GM19372 (cell line): ENCODE data around the gene TP73.
A peak's percentile ranks its signal among the peaks of the same experiment; 100 is the strongest.

Experiments used
- ATAC-seq: cut with Tn5 transposase; IDR thresholded peaks from one replicate; pipeline ENCODE4 v1.9.1; 2021; ENCODE audit warnings: mild to moderate bottlenecking, low read depth, moderate library complexity; ENCODE audit not compliant: unreplicated experiment

Gene TP73

DNA sequence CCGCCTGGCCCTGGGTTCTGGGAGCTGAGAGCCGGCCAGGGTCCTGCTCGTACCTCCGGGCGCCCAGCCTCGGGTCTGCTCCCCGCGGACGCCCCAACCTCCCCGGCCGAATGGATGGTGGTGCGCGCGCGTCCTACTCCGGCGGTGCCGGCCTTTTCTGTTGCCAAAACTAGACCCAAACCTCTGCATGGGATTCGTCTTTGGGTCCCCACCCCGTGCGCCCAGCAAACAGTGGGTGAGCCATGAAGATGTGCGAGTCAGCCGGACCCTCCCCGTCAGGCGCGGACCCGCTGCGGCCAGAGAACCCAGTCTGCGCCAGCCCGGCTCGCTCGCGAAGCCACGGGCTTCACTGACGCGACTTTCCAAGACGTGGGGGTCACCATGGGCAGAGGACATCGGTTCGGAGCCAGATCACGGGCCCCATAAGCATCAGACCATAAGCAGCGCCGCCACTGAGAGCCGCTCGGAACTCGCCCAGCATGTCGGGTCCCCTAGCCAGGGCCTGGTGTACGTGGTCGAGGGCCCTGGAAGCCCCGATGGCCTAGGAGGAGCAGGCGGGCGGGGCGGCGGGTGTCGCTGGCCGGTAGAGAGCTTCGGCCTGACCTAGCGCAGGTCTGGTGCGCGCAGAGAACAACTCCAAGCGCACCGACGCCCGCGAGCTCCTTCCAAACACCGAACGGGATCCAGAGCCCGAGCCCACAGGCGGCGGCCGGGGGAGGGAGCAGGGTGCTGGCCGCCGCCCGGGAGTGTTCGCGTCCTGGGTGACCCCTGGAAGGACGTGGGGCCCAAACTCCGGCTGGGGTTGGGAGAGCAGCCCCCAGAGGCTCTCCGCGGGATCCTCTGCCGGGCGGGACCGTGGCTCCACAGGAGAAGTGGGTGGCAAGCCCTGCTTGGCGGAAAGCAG lies 1.0 kb upstream of the TP73 start:
- no peak for ATAC-seq

DNA sequence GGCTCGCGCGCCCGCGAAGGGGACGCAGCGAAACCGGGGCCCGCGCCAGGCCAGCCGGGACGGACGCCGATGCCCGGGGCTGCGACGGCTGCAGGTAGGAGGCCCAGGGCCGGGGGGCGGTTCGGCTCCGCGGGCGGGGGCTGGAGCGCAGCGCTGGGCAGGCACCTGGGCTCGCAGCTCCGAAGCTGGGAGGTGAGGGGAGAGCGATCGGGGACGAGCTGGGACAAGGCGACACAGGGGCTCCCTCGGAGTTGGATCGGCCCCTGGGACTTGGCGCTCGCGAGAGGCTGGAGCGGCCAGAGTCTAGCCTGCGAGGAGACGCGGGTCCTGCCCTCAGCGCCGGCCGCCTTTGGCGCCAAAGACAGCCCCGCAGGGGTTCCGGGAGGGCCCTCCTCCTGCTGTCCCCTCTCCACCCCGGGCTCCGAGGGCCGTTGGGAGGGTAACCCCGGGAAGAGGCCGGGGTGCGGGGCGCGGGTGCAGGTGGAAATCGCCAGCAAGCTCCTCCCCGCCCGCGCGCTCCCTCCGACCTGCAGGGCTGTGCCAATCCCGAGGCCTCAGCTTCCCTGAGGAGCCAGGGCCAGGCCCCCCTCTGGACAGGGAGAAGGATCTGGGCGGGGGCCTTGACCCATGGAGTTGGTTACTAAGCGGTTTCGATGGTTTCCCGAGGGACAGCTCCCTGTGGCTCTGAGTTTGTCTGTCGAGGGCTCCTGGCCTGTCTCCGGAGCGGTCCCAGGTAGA lies 401 bp downstream of the TP73 start:
- ATAC-seq, result no peak

DNA sequence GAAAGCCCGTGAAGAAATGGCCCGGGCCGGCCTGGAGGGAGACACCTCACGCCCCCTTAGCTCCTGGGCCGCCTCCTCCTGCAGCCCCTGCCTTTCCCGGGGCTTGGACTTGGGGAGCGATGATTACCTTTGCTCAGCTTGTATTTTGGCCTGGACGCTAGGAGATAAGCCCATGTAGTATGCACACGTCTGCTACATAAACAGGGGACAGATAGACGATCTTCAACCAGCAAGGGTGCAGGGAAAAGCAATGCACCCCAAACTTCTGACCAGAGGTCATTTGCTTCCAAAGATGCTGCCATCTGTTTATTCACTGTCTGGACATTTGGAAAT lies 936 bp downstream of the TP73 start:
- no peak for ATAC-seq

GRCh38 chr1:3654549-3655281 lies 2.4 kb downstream of the TP73 start:
- no peak for ATAC-seq

DNA sequence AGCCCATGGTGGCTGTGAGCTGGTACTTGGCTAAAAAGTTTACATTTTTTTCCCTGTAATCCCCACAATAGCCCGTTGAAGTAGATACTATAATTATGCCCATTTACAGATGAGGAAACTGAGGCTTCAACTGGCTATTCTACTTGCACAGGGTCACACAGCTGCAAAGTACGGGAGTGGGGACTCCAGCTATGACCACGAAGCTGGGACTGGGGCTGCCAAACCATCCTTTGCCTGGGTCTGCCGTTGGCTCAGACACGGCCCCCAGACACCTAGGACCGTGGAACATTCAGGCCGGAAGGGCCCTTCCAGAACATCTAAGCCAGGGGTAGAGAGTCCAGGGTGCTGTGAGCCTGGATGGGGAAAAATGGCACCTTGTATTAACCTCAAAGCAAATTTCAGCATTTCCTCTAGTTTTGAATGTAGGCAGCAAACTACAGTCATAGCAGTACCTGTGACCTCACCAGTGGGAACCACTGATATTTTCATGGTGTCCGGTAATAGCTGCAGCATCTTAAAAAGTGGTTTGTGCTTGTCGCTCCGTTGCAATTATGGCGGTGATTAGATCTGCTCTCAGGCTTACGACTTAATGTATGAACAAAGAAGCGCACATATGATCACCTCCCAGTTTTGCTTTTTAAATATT lies 4.3 kb downstream of the TP73 start:
- peak; percentile 41 for ATAC-seq

- ATAC-seq, result no peak
These were observed 4.8 kb downstream of the TP73 start for GRCh38 chr1:3657096-3657475.

DNA sequence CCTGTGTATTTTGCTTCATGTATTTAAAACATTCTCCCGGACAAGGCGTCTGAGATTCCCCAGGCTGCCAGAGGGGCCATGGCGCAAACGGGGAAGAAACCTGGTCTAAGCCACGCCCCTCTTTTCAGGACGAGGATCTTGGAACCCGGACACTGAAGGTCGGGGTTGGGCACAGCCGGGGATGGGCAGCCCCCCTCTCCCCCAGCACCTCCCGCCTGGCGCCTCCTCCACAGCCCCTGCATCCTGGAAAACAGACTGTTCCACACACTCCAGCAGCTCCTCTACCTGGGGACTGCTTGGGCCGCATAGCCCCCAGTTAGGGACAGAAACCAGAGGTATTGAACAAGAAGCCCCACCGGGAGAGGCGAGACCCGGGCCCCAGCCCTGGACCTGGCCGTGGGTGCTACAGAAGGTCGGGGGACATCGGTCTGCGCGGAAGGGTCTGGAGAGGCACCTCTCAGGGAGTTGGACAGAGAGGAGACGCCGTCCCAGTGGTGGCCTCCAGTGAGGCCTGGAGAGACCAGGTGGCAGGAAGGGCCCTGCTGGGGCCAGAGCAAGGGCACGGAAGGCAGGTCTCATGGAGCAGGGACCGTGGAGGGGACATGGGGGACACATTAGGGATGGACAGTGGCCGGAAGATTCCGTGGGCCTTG lies 5.4 kb downstream of the TP73 start:
- ATAC-seq, result no peak

GRCh38 chr1:3658231-3658615 lies 5.9 kb downstream of the TP73 start:
- ATAC-seq, result no peak

- no peak for ATAC-seq
These were observed 6.8 kb downstream of the TP73 start for GRCh38 chr1:3659093-3659492.

DNA sequence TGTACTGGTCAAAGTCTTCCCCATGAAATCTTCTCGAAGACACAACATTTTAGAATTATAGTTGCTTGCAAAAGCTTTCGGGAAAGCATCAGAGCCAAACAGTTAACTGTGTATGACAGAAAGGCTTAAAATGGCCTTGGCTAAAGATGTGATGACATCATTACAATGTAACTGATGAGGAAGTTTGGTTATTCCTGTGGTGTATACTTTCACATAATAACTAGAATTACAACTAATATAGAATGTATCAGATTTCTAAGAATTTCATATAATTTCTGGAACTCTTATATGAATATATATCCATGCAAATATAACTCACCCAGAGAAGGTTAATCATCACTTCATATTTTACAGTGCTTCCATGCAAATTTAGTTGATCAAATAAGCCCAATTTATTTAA lies 8.4 kb downstream of the TP73 start:
- ATAC-seq, result no peak

DNA sequence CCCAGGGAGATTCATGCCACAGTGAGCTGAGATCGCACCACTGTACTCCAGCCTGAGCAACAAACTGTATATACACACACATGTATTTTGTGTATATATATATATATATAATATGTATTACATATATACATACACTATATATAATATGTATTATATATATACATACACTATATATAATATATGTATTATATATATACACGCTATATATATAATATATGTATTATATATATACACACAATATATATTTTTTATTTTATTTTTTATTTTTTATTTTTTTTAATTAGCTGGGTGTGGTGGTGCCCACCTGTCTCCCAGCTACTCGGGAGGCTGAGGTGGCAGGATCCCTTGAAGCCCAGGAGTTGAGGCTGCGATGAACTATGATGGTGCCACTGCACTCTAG lies 9.3 kb downstream of the TP73 start:
- no peak for ATAC-seq

GRCh38 chr1:3662080-3662671 lies 9.9 kb downstream of the TP73 start:
- ATAC-seq, result no peak

GRCh38 chr1:3663999-3664699 lies 11.8 kb downstream of the TP73 start:
- ATAC-seq, result no peak

- no peak for ATAC-seq
These were observed 12.5 kb downstream of the TP73 start for GRCh38 chr1:3664700-3665375.

DNA sequence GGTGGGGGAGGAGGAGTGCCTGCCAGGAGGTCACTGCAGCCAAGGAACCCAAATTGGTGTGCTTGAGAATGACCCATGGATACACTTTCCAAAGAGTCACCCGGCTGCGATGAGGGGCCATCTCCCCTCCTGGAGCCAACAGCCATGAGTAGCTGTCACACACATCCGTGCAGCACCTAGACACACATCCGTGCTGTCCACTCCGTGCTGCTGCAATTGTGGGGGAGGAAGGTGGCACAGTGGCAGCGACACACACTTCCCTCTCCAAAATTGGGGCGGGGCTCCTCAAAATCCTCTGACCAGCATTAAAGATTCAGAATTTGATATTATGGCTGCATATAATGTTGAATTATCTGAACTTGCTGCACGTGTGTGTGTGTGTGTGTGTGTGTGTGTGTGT lies 15.8 kb downstream of the TP73 start:
- ATAC-seq, result no peak

- ATAC-seq, result no peak
These were observed 16.4 kb downstream of the TP73 start for GRCh38 chr1:3668585-3669300.

DNA sequence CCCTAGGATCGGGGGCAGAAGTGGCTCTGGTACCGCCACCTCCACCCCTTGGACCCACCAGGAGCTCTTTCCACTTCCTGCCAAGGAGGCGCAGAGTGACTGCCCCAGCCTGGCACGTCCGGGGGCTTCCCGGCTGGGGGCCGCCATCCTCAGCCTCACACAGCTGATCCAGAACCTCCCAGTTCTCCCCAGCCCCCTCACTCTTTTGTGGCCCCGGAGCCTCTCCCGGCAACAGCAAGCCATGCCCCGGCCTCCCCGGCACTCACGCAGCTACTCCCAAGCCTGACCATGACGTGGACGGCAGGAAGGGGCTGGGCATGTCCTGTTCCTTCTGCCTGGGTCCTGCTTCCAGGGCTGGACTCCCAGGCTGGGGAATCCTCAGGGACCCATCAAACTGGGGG lies 17.1 kb downstream of the TP73 start:
- ATAC-seq, result no peak

DNA sequence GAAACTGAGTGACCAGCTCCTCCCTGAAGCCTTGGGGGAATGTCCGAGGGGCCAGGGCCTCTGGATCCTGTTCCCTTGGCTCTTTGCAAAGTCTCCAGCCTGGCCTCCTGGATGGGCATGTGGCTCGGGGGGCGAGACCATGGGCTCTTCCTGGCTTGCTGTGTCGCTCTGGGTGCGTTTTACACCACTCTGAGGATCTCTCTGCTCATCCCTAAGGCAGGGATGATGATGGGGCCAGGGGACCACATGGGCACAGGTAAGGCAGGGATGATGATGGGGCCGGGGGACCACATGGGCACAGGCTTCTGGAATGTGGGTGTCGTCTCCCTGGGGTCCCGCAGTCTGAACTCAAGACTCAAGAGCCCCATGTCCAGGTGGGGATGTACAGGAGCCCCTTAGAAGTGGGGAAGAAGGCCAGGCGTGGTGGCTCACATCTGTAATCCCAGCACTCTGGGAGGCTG lies 17.7 kb downstream of the TP73 start:
- ATAC-seq, result no peak
